Neural progenitor cell (in vitro differentiated cells): ENCODE results near the gene BBS12. TPM values are rescaled to one million over a fixed set of nuclear protein-coding genes. Genes with fewer than 3 reads are reported as not detected.

Experiments
- DNase-seq: peaks from one replicate; pipeline ENCODE4 v3.0.0-alpha.2; 2016; ENCODE audit warnings: low spot score
- H2AFZ ChIP-seq: fragments of 200-600 bp; sonication (generic); replicated peaks from 2 replicates; pipeline ENCODE4 v1.6.1; 2016; ENCODE audit warnings: antibody characterized with exemption
- H3F3A ChIP-seq: fragments of 200-600 bp; sonication (generic); 2 replicates; pipeline ENCODE4 v1.6.1; 2016; ENCODE audit warnings: antibody characterized with exemption, low read depth
- H3K27ac ChIP-seq: fragments of 200-600 bp; sonication (generic); 2 replicates; pipeline ENCODE4 v1.5.1; 2016; ENCODE audit warnings: mild to moderate bottlenecking
- H3K27me3 ChIP-seq: fragments of 200-600 bp; sonication (generic); 2 replicates; pipeline ENCODE4 v1.6.1; 2016; ENCODE audit warnings: mild to moderate bottlenecking, moderate library complexity
- H3K36me3 ChIP-seq: fragments of 200-600 bp; sonication (generic); 2 replicates; pipeline ENCODE4 v1.5.1; 2016
- H3K4me1 ChIP-seq: fragments of 200-600 bp; sonication (generic); 2 replicates; pipeline ENCODE4 v1.6.1; 2016; ENCODE audit warnings: mixed run types
- H3K4me2 ChIP-seq: fragments of 200-600 bp; sonication (generic); 2 replicates; pipeline ENCODE4 v1.6.1; 2016
- H3K4me3 ChIP-seq: fragments of 200-600 bp; sonication (generic); 2 replicates; pipeline ENCODE4 v1.5.1; 2016
- H3K79me2 ChIP-seq: fragments of 200-600 bp; sonication (generic); 2 replicates; pipeline ENCODE4 v1.6.1; 2016; ENCODE audit warnings: low read depth
- H3K9ac ChIP-seq: fragments of 200-600 bp; sonication (generic); 2 replicates; pipeline ENCODE4 v1.6.1; 2016
- H3K9me3 ChIP-seq: fragments of 200-600 bp; sonication (generic); 2 replicates; pipeline ENCODE4 v1.5.1; 2016; ENCODE audit warnings: low read depth
- H4K20me1 ChIP-seq: fragments of 200-600 bp; sonication (generic); 2 replicates; pipeline ENCODE4 v1.6.1; 2016; ENCODE audit warnings: low read depth
- H3K27ac Mint-ChIP-seq: 3 replicates; pipeline ENCODE4 v1.8.0; 2021; ENCODE audit warnings: mixed read lengths
- H3K27me3 Mint-ChIP-seq: 2 replicates; pipeline ENCODE4 v1.8.0; 2022; ENCODE audit warnings: low read depth, mild to moderate bottlenecking, inconsistent platforms, moderate library complexity, mixed read lengths; ENCODE audit not compliant: insufficient read depth
- H3K36me3 Mint-ChIP-seq: 3 replicates; pipeline ENCODE4 v1.8.0; 2021; ENCODE audit warnings: mixed read lengths
- H3K4me1 Mint-ChIP-seq: 3 replicates; pipeline ENCODE4 v1.8.0; 2021; ENCODE audit warnings: mixed read lengths
- H3K4me3 Mint-ChIP-seq: 3 replicates; pipeline ENCODE4 v1.8.0; 2021; ENCODE audit warnings: mild to moderate bottlenecking, moderate library complexity, mixed read lengths
- H3K9me3 Mint-ChIP-seq: 3 replicates; pipeline ENCODE4 v1.8.0; 2020; ENCODE audit warnings: mixed read lengths
- CTCF ChIP-seq: fragments of 200-600 bp; sonication (generic); IDR thresholded peaks from 2 replicates; pipeline ENCODE4 v1.5.1; 2017; ENCODE audit warnings: antibody characterized with exemption, mild to moderate bottlenecking
- EZH2 ChIP-seq: fragments of 200-600 bp; sonication (generic); IDR thresholded peaks from 2 replicates; pipeline ENCODE4 v1.6.1; 2017; ENCODE audit warnings: antibody characterized with exemption, mild to moderate bottlenecking, moderate library complexity
- EZH2phosphoT487 ChIP-seq: fragments of 200-600 bp; sonication (generic); IDR thresholded peaks from 2 replicates; pipeline ENCODE4 v1.6.1; 2017; ENCODE audit warnings: antibody characterized with exemption
- total RNA-seq: library from RNA; depleted of rRNA; stranded (reverse); fragments of >200 nt; gene quantifications from 2 replicates; pipeline ENCODE4 v1.2.3, GENCODE V29; 2015; ENCODE audit warnings: low replicate concordance

The BBS12 gene
- total RNA-seq, 1 donor from 2014 or later: 7.7 TPM

DNA sequence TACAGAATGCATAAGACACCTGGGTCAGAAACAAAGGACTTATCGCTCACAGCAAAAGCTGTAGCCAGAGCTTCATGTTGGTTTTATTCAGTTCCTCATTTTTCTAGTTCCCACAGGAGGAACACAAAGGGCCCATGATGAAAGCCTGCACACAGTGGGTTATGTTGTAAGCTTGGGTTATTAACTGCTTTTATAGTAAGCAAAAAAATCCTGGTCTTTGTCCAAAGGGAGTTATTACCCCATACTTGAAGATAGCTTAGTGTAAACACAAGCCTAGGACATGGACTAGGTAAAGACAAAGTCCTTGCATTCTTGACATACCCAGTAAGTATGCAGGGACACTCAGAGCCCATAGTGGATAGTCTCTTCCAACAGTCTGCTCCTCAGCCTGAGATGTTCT, 11.7 kb downstream of the BBS12 start:
- no peak overlapping the region for H3K4me3 Mint-ChIP-seq
- H4K20me1 ChIP-seq: no peaks in the 10 kb centered on the region
- no peak overlapping the region for H3K4me2 ChIP-seq
- H3K27ac Mint-ChIP-seq: no peak overlapping the region
- no peaks in the 10 kb centered on the region for H3K9me3 ChIP-seq
- no peak overlapping the region for H3K27ac ChIP-seq
- H3K79me2 ChIP-seq: no peaks in the 10 kb centered on the region
- H3K36me3 Mint-ChIP-seq: peaks cover 6% of the 10 kb centered on the region
- peaks cover 5% of the 10 kb centered on the region for H3K27me3 Mint-ChIP-seq
- no peaks in the 10 kb centered on the region for H3K27me3 ChIP-seq
- peaks cover 5% of the 10 kb centered on the region for H3K9me3 Mint-ChIP-seq
- H3K4me3 ChIP-seq: no peak overlapping the region
- DNase-seq: no peak
- no peak overlapping the region for H3K9ac ChIP-seq
- TF ChIP-seq EZH2 (no peak), CTCF (no peak), EZH2phosphoT487 (no peak)
- no peak overlapping the region for H2AFZ ChIP-seq
- H3K36me3 ChIP-seq: no peaks in the 10 kb centered on the region
- no peaks in the 10 kb centered on the region for H3F3A ChIP-seq
- H3K4me1 Mint-ChIP-seq: no peaks in the 10 kb centered on the region
- H3K4me1 ChIP-seq: no peaks in the 10 kb centered on the region

- Histone ChIP-seq H3K9me3 (no peaks in the 10 kb centered on the region), H2AFZ (no peak overlapping the region), H3K9ac (no peak overlapping the region), H3K4me1 (no peaks in the 10 kb centered on the region), H3K79me2 (no peaks in the 10 kb centered on the region), H3K4me3 (no peak overlapping the region), H3F3A (no peaks in the 10 kb centered on the region), H3K4me2 (no peak overlapping the region), H3K27ac (no peak overlapping the region), H3K36me3 (no peaks in the 10 kb centered on the region), H3K27me3 (no peaks in the 10 kb centered on the region), H4K20me1 (no peaks in the 10 kb centered on the region)
- H3K27ac Mint-ChIP-seq: no peak overlapping the region
- TF ChIP-seq EZH2phosphoT487: no peak
- no peak for TF ChIP-seq CTCF
- no peak for TF ChIP-seq EZH2
- H3K4me1 Mint-ChIP-seq: no peaks in the 10 kb centered on the region
- no peak for DNase-seq
- H3K9me3 Mint-ChIP-seq: peaks cover 4% of the 10 kb centered on the region
- peaks cover 4% of the 10 kb centered on the region for H3K36me3 Mint-ChIP-seq
- H3K4me3 Mint-ChIP-seq: no peak overlapping the region
- peaks cover 5% of the 10 kb centered on the region for H3K27me3 Mint-ChIP-seq
These were observed 14.0 kb downstream of the BBS12 start for GRCh38 chr4:122746485-122746965.

DNA sequence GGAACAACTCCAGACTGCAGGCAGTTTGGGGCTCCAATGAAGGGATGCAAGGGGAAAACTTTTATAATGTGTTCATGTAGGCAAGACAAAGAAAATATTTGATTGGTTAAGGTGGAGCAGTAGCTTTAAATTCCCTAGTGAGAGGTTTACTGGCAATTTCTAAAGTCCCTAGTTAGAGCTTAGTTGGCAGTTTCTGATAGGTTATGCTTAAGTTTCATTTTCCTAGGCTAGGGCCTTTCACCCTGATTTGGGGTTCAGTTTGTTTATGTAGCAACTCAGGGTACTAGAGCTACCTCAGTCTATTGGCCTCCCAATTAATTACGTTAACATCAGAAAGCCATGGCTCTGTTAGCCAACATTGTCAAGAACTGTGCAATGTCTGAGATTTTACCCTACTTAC, 14.6 kb downstream of the BBS12 start:
- H3K4me1 Mint-ChIP-seq: no peaks in the 10 kb centered on the region
- Histone ChIP-seq H4K20me1 (no peaks in the 10 kb centered on the region), H3K4me2 (no peak overlapping the region), H3K36me3 (no peaks in the 10 kb centered on the region), H2AFZ (no peak overlapping the region), H3K9me3 (no peaks in the 10 kb centered on the region), H3K27me3 (no peaks in the 10 kb centered on the region), H3K9ac (no peak overlapping the region), H3K79me2 (no peaks in the 10 kb centered on the region), H3K4me3 (no peak overlapping the region), H3K27ac (no peak overlapping the region), H3K4me1 (no peaks in the 10 kb centered on the region), H3F3A (no peaks in the 10 kb centered on the region)
- H3K27me3 Mint-ChIP-seq: peaks cover 5% of the 10 kb centered on the region
- H3K4me3 Mint-ChIP-seq: no peak overlapping the region
- peaks cover 3% of the 10 kb centered on the region for H3K36me3 Mint-ChIP-seq
- TF ChIP-seq CTCF: no peak
- no peak for TF ChIP-seq EZH2phosphoT487
- TF ChIP-seq EZH2: no peak
- DNase-seq: no peak
- H3K9me3 Mint-ChIP-seq: peaks cover 4% of the 10 kb centered on the region
- H3K27ac Mint-ChIP-seq: no peak overlapping the region

DNA sequence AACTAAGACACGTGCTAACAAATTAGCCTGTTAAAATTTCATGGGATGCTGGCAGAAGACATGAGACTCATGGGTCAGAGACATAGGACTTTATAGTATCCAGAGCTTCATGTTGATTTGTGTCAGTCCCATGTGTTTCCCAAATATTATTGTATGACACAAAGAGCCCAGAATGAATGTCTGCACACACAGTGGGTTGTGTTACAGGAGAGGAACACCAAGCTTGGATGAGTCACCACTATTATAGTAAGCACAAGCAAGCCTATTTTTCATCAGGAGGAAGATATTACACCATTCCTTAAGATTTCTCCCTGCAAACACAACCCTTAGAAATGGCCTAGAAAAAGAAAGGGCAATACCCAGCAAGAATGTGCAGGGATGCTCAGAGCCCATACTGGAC, 15.4 kb downstream of the BBS12 start:
- no peaks in the 10 kb centered on the region for H3K36me3 ChIP-seq
- no peaks in the 10 kb centered on the region for H3K79me2 ChIP-seq
- no peaks in the 10 kb centered on the region for H3K9me3 ChIP-seq
- no peak for DNase-seq
- Mint-ChIP-seq H3K4me1 (no peaks in the 10 kb centered on the region), H3K36me3 (no peaks in the 10 kb centered on the region), H3K27me3 (peaks cover 5% of the 10 kb centered on the region), H3K4me3 (no peak overlapping the region), H3K9me3 (peaks cover 4% of the 10 kb centered on the region), H3K27ac (no peak overlapping the region)
- H3F3A ChIP-seq: no peaks in the 10 kb centered on the region
- no peaks in the 10 kb centered on the region for H3K27me3 ChIP-seq
- TF ChIP-seq CTCF: no peak
- no peak for TF ChIP-seq EZH2
- TF ChIP-seq EZH2phosphoT487: no peak
- H4K20me1 ChIP-seq: no peaks in the 10 kb centered on the region
- H3K27ac ChIP-seq: no peak overlapping the region
- no peak overlapping the region for H3K9ac ChIP-seq
- H3K4me1 ChIP-seq: no peaks in the 10 kb centered on the region
- H2AFZ ChIP-seq: no peak overlapping the region
- H3K4me2 ChIP-seq: no peak overlapping the region
- no peak overlapping the region for H3K4me3 ChIP-seq
